DOHH2 (cell line): ENCODE results near the gene HERC2.
"Not testable (repeated sequence)": the region's sequence is repeated elsewhere in the genome, so short reads cannot be mapped to it uniquely, and the experiment has no call there.

ENCODE experiments used
- CTCF ChIP-seq: fragments of 200-600 bp; sonication (generic); IDR thresholded peaks from one replicate; pipeline ENCODE4 v1.5.1; 2014; ENCODE audit warnings: antibody characterized with exemption, mild to moderate bottlenecking, low read depth, low read length; ENCODE audit not compliant: poor library complexity, severe bottlenecking
- EZH2phosphoT487 ChIP-seq: fragments of 200-600 bp; sonication (generic); IDR thresholded peaks from 2 replicates; pipeline ENCODE4 v1.6.1; 2017; ENCODE audit warnings: borderline replicate concordance, mild to moderate bottlenecking, antibody characterized with exemption, low read length, moderate library complexity, mixed read lengths

DNA sequence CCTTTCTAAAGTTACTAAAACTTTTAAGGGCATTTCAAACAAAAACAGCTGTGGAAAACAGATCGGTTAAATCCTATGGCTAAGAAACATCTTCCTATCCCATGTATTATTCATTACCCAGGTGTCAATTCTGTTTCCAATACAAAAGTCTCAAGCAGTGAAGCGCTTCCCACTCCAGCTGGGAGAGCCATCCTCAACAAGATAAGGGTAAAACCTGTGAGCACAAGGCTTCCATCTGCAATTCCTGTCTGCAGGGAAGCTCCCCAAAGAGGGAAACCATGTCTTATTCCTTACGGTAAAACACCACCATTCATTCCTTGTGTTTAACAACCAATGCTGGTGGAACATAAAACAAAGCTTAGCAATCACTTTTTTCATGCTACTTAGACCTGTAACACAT lies 3.2 kb downstream of the HERC2 start:
- not testable (repeated sequence) for TF ChIP-seq EZH2phosphoT487, CTCF
